ENCODE data around the gene NELL1.

- TF ChIP-seq GATA2 (IDR thresholded peaks at IDR 0.05; ENCODE audit: low read depth, low read length) (no peak), GATA3 (IDR thresholded peaks at IDR 0.05; ENCODE audit: low read depth, low read length) (no peak)
These were observed 504.1 kb downstream of the NELL1 start for GRCh38 chr11:21173476-21173875.
